ENCODE data around the gene POLRMT.

GRCh38 chr19:601790-602189 is 31.5 kb downstream of the POLRMT start:
- TF ChIP-seq ZFX (IDR thresholded peaks at IDR 0.05) (no peak), CTCF (conservative IDR thresholded peaks at IDR 0.05) (no peak)

Data from C4-2B (cell line).